Measurements from ENCODE around the gene STAT1. TPM values are rescaled to one million over a fixed set of nuclear protein-coding genes. Genes with fewer than 3 reads are reported as not detected.
A peak's percentile ranks its signal among the peaks of the same experiment; 100 is the strongest.

Gene STAT1
- total RNA-seq, 1 donor, result 132 TPM

- DNase-seq (ENCODE audit: low read depth), result no peak
- TF ChIP-seq CTCF (IDR thresholded peaks at IDR 0.05; ENCODE audit: insufficient read depth, low read depth, low read length), result no peak
- H3K4me3 ChIP-seq (ENCODE audit: low read depth, low read length), result no peak overlapping the region
Observed at GRCh38 chr2:191003405-191004309, 10.3 kb downstream of the STAT1 start.

GRCh38 chr2:191001624-191002023 lies 12.3 kb downstream of the STAT1 start:
- H3K4me3 ChIP-seq (ENCODE audit: low read depth, low read length), result no peak overlapping the region
- no peak for TF ChIP-seq CTCF (IDR thresholded peaks at IDR 0.05; ENCODE audit: insufficient read depth, low read depth, low read length)
- DNase-seq (ENCODE audit: low read depth), result no peak

DNA sequence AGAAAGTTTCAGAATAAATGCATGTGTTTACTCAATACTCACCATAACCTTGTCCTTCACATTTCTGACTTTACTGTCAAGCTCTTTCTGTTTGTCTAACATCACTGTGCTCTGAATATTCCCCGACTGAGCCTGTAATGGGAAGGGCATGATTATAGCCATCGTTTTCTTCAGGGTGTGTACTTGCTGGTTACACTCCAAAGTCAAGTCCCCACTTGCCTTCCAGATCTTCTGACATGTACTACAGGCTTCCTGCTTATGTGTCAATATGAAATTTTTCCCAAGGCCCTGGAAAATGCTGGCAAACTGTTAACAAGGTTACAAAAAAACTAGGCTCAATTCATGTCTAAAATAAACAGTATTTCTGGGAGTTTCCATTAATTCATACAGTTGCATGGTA lies 12.9 kb downstream of the STAT1 start:
- DNase-seq (ENCODE audit: low read depth), result no peak

GRCh38 chr2:190999949-191000665 lies 13.9 kb downstream of the STAT1 start:
- H3K4me3 ChIP-seq (ENCODE audit: low read depth, low read length), result no peak overlapping the region
- TF ChIP-seq CTCF (IDR thresholded peaks at IDR 0.05; ENCODE audit: insufficient read depth, low read depth, low read length), result no peak
- DNase-seq (ENCODE audit: low read depth), result no peak

More for the DNA sequence above, 12.9 kb downstream of the STAT1 start:
- TF ChIP-seq CTCF (IDR thresholded peaks at IDR 0.05; ENCODE audit: insufficient read depth, low read depth, low read length), result no peak
- no peak overlapping the region for H3K4me3 ChIP-seq (ENCODE audit: low read depth, low read length)

- no peak overlapping the region for H3K4me3 ChIP-seq (ENCODE audit: low read depth, low read length)
- DNase-seq (ENCODE audit: low read depth), result no peak
- TF ChIP-seq CTCF (IDR thresholded peaks at IDR 0.05; ENCODE audit: insufficient read depth, low read depth, low read length), result no peak
Observed at GRCh38 chr2:190999058-190999457, 14.9 kb downstream of the STAT1 start.

DNA sequence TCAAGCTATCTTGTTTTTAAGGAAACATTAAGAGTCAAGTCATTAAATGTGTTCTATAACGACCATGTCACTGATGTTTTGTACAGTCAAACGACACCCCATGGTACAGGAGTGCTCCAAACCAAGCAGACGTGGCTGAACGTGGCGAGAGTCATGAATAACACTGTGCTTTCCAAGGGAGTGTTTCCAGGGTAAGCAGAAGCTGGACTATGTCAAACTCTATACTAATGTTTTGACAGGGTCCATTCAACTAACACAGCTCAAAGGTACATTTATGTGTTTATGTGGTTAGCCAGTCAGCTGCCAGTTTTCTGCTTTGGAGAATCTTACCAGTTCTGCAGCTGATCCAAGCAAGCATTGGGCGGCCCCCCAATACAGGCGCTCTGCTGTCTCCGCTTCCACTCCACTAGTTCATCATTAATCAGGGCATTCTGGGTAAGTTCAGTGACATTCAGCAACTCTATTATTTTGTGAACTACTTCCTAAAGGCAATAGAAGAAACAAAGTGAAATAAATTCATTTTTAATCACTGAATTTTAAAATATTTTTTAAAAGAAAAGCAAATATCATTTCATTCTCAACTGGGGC lies 16.4 kb downstream of the STAT1 start:
- H3K4me3 ChIP-seq (ENCODE audit: low read depth, low read length), result no peak overlapping the region
- peak; percentile 69 for DNase-seq (ENCODE audit: low read depth)
- no peak for TF ChIP-seq CTCF (IDR thresholded peaks at IDR 0.05; ENCODE audit: insufficient read depth, low read depth, low read length)
